ENCODE measurements around the gene HECTD4.

- no peak for TF ChIP-seq POLR2AphosphoS5 (IDR thresholded peaks at IDR 0.05)
- no peak for TF ChIP-seq RAD21 (conservative IDR thresholded peaks at IDR 0.05)
Observed at GRCh38 chr12:112162241-112162790, 219.9 kb downstream of the HECTD4 start.

All from neural cell (in vitro differentiated cells).